ENCODE data around the gene ACTRT2.

The ACTRT2 gene

GRCh38 chr1:3000671-3001470, 20.4 kb upstream of the ACTRT2 start:
- no peak overlapping the region for H3K18ac ChIP-seq (ENCODE audit: low read length)
- no CpG with 5 or more reads among the region's 20 CpGs for WGBS (ENCODE audit: extremely low coverage, insufficient coverage, insufficient read length)
- no peak overlapping the region for H2BK5ac ChIP-seq (ENCODE audit: low read depth, low read length, poor library complexity)
- peaks cover 64% of the 10 kb centered on the region for H3K9me3 ChIP-seq (ENCODE audit: insufficient read depth, low read depth, low read length)
- H3K23ac ChIP-seq (ENCODE audit: low read length), result no peak overlapping the region
- H3K4me2 ChIP-seq (ENCODE audit: low read length), result no peak overlapping the region
- H2AK5ac ChIP-seq (ENCODE audit: low read length), result no peak overlapping the region
- H3K27ac ChIP-seq (ENCODE audit: low read depth, low read length), result no peak overlapping the region
- H3K4me3 ChIP-seq (ENCODE audit: low read depth, low read length), result no peak overlapping the region
- H3K36me3 ChIP-seq (ENCODE audit: control insufficient read depth in 1 of 2, insufficient read depth in 2 of 2, low read length in 2 of 2), result no peaks in the 10 kb centered on the region
- H3K27me3 ChIP-seq (ENCODE audit: insufficient read depth, low read length), result no peaks in the 10 kb centered on the region
- H3K79me2 ChIP-seq (ENCODE audit: control insufficient read depth, insufficient read depth, low read length, poor library complexity), result no peaks in the 10 kb centered on the region
- DNase-seq, result no peak
- H3K14ac ChIP-seq (ENCODE audit: low read length), result no peak overlapping the region
- no peak overlapping the region for H2AFZ ChIP-seq (ENCODE audit: insufficient read depth, low read length, poor library complexity)
- no peak overlapping the region for H3K9ac ChIP-seq (ENCODE audit: low read length)
- no peak overlapping the region for H2BK120ac ChIP-seq (ENCODE audit: insufficient read depth, low read length, poor library complexity)
- no peak overlapping the region for H4K12ac ChIP-seq (ENCODE audit: low read depth, low read length)
- no peak overlapping the region for H4K91ac ChIP-seq (ENCODE audit: low read depth, low read length)
- H3K4ac ChIP-seq (ENCODE audit: low read depth, low read length), result no peak overlapping the region
- H3K4me1 ChIP-seq (ENCODE audit: control insufficient read depth in 1 of 2, insufficient read depth in 2 of 2, low read length in 2 of 2), result no peaks in the 10 kb centered on the region
- H2BK12ac ChIP-seq (ENCODE audit: low read length), result no peak overlapping the region
- H4K8ac ChIP-seq (ENCODE audit: low read depth, low read length), result no peak overlapping the region
- no peaks in the 10 kb centered on the region for H3K79me1 ChIP-seq (ENCODE audit: low read length)

GRCh38 chr1:3001471-3002348, 19.6 kb upstream of the ACTRT2 start:
- Histone ChIP-seq H3K23ac (ENCODE audit: low read length) (no peak overlapping the region), H3K18ac (ENCODE audit: low read length) (no peak overlapping the region), H3K36me3 (ENCODE audit: control insufficient read depth in 1 of 2, insufficient read depth in 2 of 2, low read length in 2 of 2) (no peaks in the 10 kb centered on the region), H4K12ac (ENCODE audit: low read depth, low read length) (no peak overlapping the region), H3K9me3 (ENCODE audit: insufficient read depth, low read depth, low read length) (peaks cover 68% of the 10 kb centered on the region), H2BK5ac (ENCODE audit: low read depth, low read length, poor library complexity) (no peak overlapping the region), H3K4me2 (ENCODE audit: low read length) (no peak overlapping the region), H3K4me1 (ENCODE audit: control insufficient read depth in 1 of 2, insufficient read depth in 2 of 2, low read length in 2 of 2) (no peaks in the 10 kb centered on the region), H3K4ac (ENCODE audit: low read depth, low read length) (no peak overlapping the region), H3K14ac (ENCODE audit: low read length) (no peak overlapping the region), H2BK12ac (ENCODE audit: low read length) (no peak overlapping the region), H3K79me1 (ENCODE audit: low read length) (no peaks in the 10 kb centered on the region), H3K27ac (ENCODE audit: low read depth, low read length) (no peak overlapping the region), H3K9ac (ENCODE audit: low read length) (no peak overlapping the region), H2BK120ac (ENCODE audit: insufficient read depth, low read length, poor library complexity) (no peak overlapping the region), H3K27me3 (ENCODE audit: insufficient read depth, low read length) (no peaks in the 10 kb centered on the region), H4K8ac (ENCODE audit: low read depth, low read length) (no peak overlapping the region), H2AFZ (ENCODE audit: insufficient read depth, low read length, poor library complexity) (no peak overlapping the region), H2AK5ac (ENCODE audit: low read length) (no peak overlapping the region), H3K4me3 (ENCODE audit: low read depth, low read length) (no peak overlapping the region), H3K79me2 (ENCODE audit: control insufficient read depth, insufficient read depth, low read length, poor library complexity) (no peaks in the 10 kb centered on the region), H4K91ac (ENCODE audit: low read depth, low read length) (no peak overlapping the region)
- no CpG with 5 or more reads among the region's 47 CpGs for WGBS (ENCODE audit: extremely low coverage, insufficient coverage, insufficient read length)
- no peak for DNase-seq

GRCh38 chr1:3002349-3003038, 18.8 kb upstream of the ACTRT2 start:
- no peak overlapping the region for H2BK12ac ChIP-seq (ENCODE audit: low read length)
- no CpG with 5 or more reads among the region's 23 CpGs for WGBS (ENCODE audit: extremely low coverage, insufficient coverage, insufficient read length)

More at GRCh38 chr1:3002349-3003038, 18.8 kb upstream of the ACTRT2 start:
- Histone ChIP-seq H2BK5ac (ENCODE audit: low read depth, low read length, poor library complexity) (no peak overlapping the region), H3K4ac (ENCODE audit: low read depth, low read length) (no peak overlapping the region), H3K27ac (ENCODE audit: low read depth, low read length) (no peak overlapping the region), H3K79me2 (ENCODE audit: control insufficient read depth, insufficient read depth, low read length, poor library complexity) (no peaks in the 10 kb centered on the region), H2AFZ (ENCODE audit: insufficient read depth, low read length, poor library complexity) (no peak overlapping the region), H4K12ac (ENCODE audit: low read depth, low read length) (no peak overlapping the region), H3K4me2 (ENCODE audit: low read length) (no peak overlapping the region), H4K91ac (ENCODE audit: low read depth, low read length) (no peak overlapping the region), H3K18ac (ENCODE audit: low read length) (no peak overlapping the region), H3K9me3 (ENCODE audit: insufficient read depth, low read depth, low read length) (peaks cover 71% of the 10 kb centered on the region), H2BK120ac (ENCODE audit: insufficient read depth, low read length, poor library complexity) (no peak overlapping the region), H3K79me1 (ENCODE audit: low read length) (no peaks in the 10 kb centered on the region), H2AK5ac (ENCODE audit: low read length) (no peak overlapping the region), H3K4me3 (ENCODE audit: low read depth, low read length) (no peak overlapping the region), H3K36me3 (ENCODE audit: control insufficient read depth in 1 of 2, insufficient read depth in 2 of 2, low read length in 2 of 2) (no peaks in the 10 kb centered on the region), H3K23ac (ENCODE audit: low read length) (no peak overlapping the region), H3K14ac (ENCODE audit: low read length) (no peak overlapping the region), H3K4me1 (ENCODE audit: control insufficient read depth in 1 of 2, insufficient read depth in 2 of 2, low read length in 2 of 2) (no peaks in the 10 kb centered on the region), H4K8ac (ENCODE audit: low read depth, low read length) (no peak overlapping the region), H3K27me3 (ENCODE audit: insufficient read depth, low read length) (no peaks in the 10 kb centered on the region), H3K9ac (ENCODE audit: low read length) (no peak overlapping the region)
- DNase-seq, result no peak
